MCF 10A (cell line): ENCODE data around the gene AURKAIP1. TPM values are rescaled to one million over a fixed set of nuclear protein-coding genes. Genes with fewer than 3 reads are reported as not detected.

Experiments
- BruUV-seq: library from RNA; stranded (reverse); fragments of 400-500 nt; replicated peaks from 2 replicates; lab custom pipeline; 2021; lab: Mats Ljungman, UMichigan
- CTCF ChIA-PET: fragments of 300-600 bp; sonication (Branson Sonifier 250); formaldehyde crosslinking; extraction: SDS; loops from one replicate; lab custom pipeline; 2021; ENCODE audit warnings: antibody characterized with exemption, inconsistent platforms; lab: Yijun Ruan, JAX
- POLR2A ChIA-PET: fragments of 300-600, 350-650 bp; sonication (Branson Sonifier 250); formaldehyde crosslinking; extraction: SDS; loops from one replicate; lab custom pipeline; 2020; ENCODE audit warnings: antibody characterized with exemption, inconsistent platforms; lab: Yijun Ruan, JAX
- DNase-seq: peaks from one replicate; pipeline ENCODE4 v3.0.0-alpha.2; 2018; ENCODE audit not compliant: unreplicated experiment
- H3K27ac Mint-ChIP-seq: one replicate; pipeline ENCODE4 v1.8.0; 2022; ENCODE audit warnings: mild to moderate bottlenecking, low read depth, mixed read lengths; ENCODE audit not compliant: unreplicated experiment
- H3K27me3 Mint-ChIP-seq: one replicate; pipeline ENCODE4 v1.8.0; 2022; ENCODE audit warnings: mixed read lengths; ENCODE audit not compliant: insufficient read depth, unreplicated experiment
- H3K36me3 Mint-ChIP-seq: one replicate; pipeline ENCODE4 v1.8.0; 2022; ENCODE audit warnings: mild to moderate bottlenecking, moderate library complexity, mixed read lengths; ENCODE audit not compliant: insufficient read depth, unreplicated experiment
- H3K4me1 Mint-ChIP-seq: one replicate; pipeline ENCODE4 v1.8.0; 2022; ENCODE audit warnings: mixed read lengths; ENCODE audit not compliant: insufficient read depth, unreplicated experiment
- H3K4me3 Mint-ChIP-seq: one replicate; pipeline ENCODE4 v1.8.0; 2022; ENCODE audit warnings: mild to moderate bottlenecking, moderate library complexity, mixed read lengths; ENCODE audit not compliant: unreplicated experiment
- H3K9me3 Mint-ChIP-seq: one replicate; pipeline ENCODE4 v1.8.0; 2022; ENCODE audit warnings: mixed read lengths; ENCODE audit not compliant: unreplicated experiment
- intact Hi-C: fragments of 100-400 bp; cut with micrococcal nuclease; formaldehyde crosslinking; loops from 2 replicates; pipeline ENCODE4 v1.14.1; 2022
- total RNA-seq: library from RNA; stranded (reverse); gene quantifications from 2 replicates; pipeline ENCODE4 v1.2.3, GENCODE V29; 2022
- TF ChIP-seq, protein P1 (sequence below): fragments of 200-600 bp; IDR thresholded peaks from one replicate; pipeline ENCODE4 v1.8.0; 2022; ENCODE audit warnings: antibody characterized with exemption, mild to moderate bottlenecking; ENCODE audit not compliant: unreplicated experiment

AURKAIP1 gene
- total RNA-seq, 1 experiment from 2014 or later = 148 TPM

DNA sequence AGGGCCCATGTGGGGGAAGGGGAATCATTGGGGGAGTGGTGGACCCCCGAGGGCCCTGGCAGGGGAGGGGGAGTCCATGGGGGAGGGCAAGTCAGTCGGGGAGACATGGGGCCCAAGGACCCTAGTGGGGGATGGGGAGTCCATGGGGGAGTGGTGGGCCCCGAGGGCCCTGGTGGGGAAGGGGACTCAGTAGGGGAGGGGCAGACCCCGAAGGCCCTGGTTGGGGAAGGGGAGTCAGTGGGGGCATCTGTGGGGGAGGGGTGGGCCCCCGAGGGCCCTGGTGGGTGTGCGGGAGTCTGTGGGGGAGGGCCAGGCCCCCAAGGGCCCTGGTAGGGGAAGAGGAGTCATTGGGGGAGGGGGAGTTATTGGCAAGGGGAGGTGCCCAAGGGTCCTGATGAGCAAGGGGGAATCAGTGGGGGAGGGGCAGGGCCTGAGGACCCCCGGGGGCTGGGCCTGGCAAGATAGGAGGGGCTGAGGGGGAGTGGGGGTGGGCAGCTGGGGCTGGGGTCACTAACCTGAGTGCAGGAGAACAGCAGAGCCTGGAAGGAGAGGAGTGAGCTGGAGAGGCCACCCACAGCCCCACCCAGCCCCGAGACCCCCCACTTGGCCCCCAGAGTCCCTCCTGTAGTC, 18.7 kb downstream of the AURKAIP1 start:
- H3K27ac Mint-ChIP-seq = no peak overlapping the region
- TF ChIP-seq, protein P1, sequence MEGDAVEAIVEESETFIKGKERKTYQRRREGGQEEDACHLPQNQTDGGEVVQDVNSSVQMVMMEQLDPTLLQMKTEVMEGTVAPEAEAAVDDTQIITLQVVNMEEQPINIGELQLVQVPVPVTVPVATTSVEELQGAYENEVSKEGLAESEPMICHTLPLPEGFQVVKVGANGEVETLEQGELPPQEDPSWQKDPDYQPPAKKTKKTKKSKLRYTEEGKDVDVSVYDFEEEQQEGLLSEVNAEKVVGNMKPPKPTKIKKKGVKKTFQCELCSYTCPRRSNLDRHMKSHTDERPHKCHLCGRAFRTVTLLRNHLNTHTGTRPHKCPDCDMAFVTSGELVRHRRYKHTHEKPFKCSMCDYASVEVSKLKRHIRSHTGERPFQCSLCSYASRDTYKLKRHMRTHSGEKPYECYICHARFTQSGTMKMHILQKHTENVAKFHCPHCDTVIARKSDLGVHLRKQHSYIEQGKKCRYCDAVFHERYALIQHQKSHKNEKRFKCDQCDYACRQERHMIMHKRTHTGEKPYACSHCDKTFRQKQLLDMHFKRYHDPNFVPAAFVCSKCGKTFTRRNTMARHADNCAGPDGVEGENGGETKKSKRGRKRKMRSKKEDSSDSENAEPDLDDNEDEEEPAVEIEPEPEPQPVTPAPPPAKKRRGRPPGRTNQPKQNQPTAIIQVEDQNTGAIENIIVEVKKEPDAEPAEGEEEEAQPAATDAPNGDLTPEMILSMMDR = no peak
- ChIA-PET CTCF (no interaction called here), POLR2A (interaction anchor here (0.8 kb wide), 1 partner anchor 24 kb away, joined by 3 read pairs; no protein-coding TSS in a partner anchor)
- no peak overlapping the region for H3K4me3 Mint-ChIP-seq
- DNase-seq = no peak
- peaks cover 9% of the 10 kb centered on the region for H3K4me1 Mint-ChIP-seq
- no TSS peak for BruUV-seq
- intact Hi-C loops = no loop called here
- no peaks in the 10 kb centered on the region for H3K9me3 Mint-ChIP-seq
- no peaks in the 10 kb centered on the region for H3K27me3 Mint-ChIP-seq
- peaks cover 5% of the 10 kb centered on the region for H3K36me3 Mint-ChIP-seq

DNA sequence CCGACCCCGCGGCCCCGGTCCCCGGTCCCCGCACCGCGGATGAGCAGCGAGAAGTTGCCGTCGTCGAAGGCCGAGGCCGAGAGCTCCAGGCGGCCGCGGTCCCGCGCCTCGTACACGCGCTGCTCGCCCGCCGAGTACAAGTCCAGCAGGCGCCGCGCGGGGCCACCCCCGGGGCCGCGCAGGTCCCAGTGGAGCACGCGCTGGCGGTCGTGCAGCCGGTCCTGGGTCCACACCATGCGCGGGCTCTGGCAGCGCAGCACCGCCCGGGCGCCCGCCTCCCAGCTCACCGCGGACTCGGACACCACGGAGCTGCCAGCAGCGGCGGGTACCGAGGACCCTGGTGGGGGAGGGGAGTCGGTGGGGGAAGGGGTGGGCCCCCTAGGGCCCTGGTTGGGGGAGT, 19.6 kb downstream of the AURKAIP1 start:
- TF ChIP-seq, protein P1 = no peak
- POLR2A ChIA-PET = interaction anchor here (0.8 kb wide), 1 partner anchor 23 kb away, joined by 3 read pairs; no protein-coding TSS in a partner anchor
- intact Hi-C loops = no loop called here
- CTCF ChIA-PET = no interaction called here
- Mint-ChIP-seq H3K27ac (no peak overlapping the region), H3K9me3 (no peaks in the 10 kb centered on the region), H3K4me3 (no peak overlapping the region), H3K36me3 (peaks cover 5% of the 10 kb centered on the region), H3K4me1 (peaks cover under 1% of the 10 kb centered on the region), H3K27me3 (no peaks in the 10 kb centered on the region)
- DNase-seq = no peak
- no TSS peak for BruUV-seq

DNA sequence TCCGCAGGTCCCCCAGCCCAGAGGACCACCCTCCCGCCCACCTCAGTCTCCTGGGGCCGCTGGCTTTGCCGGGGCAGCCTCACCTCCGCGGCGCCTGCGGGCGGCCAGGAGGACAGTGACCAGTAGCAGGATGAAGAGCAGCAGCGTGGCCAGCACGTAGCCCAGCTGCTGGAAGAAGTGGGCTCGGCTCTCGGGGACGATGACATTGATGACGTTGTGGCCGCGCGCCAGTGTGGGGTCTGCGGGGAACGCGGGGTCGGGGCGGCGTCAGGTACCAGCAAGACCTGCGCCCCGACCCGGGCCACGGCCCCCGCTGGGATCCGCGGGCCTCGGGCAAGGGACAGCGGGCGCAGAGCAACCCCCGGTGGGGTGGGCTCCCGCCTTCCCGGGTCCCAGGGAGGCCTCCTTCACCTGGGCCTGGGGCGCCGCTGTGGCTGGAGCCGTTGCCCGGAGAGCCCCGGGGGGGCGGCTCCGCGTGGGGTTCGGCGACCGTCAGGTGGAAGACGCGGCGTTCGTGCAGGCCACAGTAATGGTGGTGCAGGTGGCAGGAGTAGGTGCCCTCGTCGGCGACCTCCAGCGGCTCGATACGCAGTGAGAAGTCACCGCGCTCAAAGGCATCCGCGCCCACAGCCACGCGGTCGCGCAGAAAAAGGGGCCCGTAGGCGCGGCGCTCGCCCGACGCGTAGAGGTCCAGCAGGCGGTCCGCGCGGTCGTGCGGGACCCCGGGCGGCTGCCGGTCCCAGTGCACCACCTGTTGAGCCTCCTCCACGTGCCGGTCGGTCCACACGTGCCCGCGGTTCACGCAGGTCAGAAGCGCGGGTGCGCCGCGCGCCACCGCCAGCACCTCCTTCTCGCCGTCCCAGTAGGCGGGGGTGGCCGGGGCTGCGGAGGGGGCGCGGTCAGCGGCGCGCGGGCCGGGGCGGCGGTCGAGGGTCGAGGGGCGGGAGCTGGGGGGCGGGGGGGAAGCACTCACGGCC, 20.4 kb downstream of the AURKAIP1 start:
- Mint-ChIP-seq H3K27ac (no peak overlapping the region), H3K4me1 (no peaks in the 10 kb centered on the region)

More for the DNA sequence above, 20.4 kb downstream of the AURKAIP1 start:
- no TSS peak for BruUV-seq
- TF ChIP-seq, protein P1 = no peak
- intact Hi-C loops = no loop called here
- ChIA-PET POLR2A (no interaction called here), CTCF (interaction anchor here (1.5 kb wide), 1 partner anchor 17 kb away, joined by 9 read pairs; no protein-coding TSS in a partner anchor)
- no peaks in the 10 kb centered on the region for H3K27me3 Mint-ChIP-seq
- no peak overlapping the region for H3K4me3 Mint-ChIP-seq
- peaks cover 5% of the 10 kb centered on the region for H3K36me3 Mint-ChIP-seq
- H3K9me3 Mint-ChIP-seq = no peaks in the 10 kb centered on the region
- DNase-seq = no peak
